ENCODE data around the gene PTCSC3. TPM values are rescaled to one million over a fixed set of nuclear protein-coding genes. Genes with fewer than 3 reads are reported as not detected.

Gene PTCSC3
- total RNA-seq, 2 experiments from 2014 or later = not detected

DNA sequence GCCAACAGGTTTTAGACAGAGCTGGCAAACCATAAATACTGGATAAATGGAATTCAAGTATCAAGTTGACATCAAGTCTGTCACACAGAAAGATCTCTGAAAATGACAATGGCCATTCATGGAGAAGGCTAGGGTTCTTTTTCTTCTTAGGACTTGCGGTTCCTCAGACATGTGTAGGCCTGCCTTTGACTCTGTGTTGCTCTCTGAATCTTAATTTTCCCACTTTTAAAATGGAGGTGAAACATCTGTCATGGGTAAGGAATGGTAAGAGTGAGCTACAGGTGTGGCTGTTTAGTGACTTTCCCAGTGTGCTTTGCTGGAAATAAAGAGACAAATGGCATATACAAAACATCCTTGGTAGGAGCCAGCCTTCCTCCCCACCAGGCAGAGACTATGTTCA, 79.2 kb downstream of the PTCSC3 start:
- peaks cover 12% of the 10 kb centered on the region for H3K27me3 Mint-ChIP-seq (ENCODE audit: low read depth)
- CTCF ChIA-PET = no interaction called here
- intact Hi-C loops (cut with micrococcal nuclease) = no loop called here

DNA sequence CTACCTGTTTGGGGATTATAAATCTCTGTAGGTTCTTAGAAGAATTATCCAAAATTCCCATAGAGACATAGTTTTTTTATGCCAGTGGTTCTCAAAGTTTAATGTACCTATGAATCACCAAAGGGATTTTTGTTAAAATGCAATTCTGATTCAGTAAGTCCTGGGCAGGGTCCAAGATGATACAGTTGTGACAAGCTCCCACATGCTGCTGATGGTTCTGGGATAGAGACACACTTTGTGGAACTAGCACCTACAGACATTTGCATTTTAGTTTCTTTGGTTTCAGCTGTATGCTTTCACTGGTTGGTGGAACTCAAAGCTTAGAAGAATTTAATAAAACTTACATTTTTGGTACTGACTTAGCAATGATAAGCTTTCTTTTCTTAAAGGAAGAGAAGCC, 80.4 kb downstream of the PTCSC3 start:
- H3K36me3 Mint-ChIP-seq (ENCODE audit: low read depth) = no peaks in the 10 kb centered on the region
- DNase-seq = no peak
- H3K27ac Mint-ChIP-seq = no peak overlapping the region
- no peaks in the 10 kb centered on the region for H3K4me1 Mint-ChIP-seq (ENCODE audit: low read depth)
- CTCF ChIA-PET = no interaction called here
- no peak overlapping the region for H3K4me3 Mint-ChIP-seq
- H3K27me3 Mint-ChIP-seq (ENCODE audit: low read depth) = peaks cover 13% of the 10 kb centered on the region
- intact Hi-C loops (cut with micrococcal nuclease) = no loop called here
- H3K9me3 Mint-ChIP-seq = no peaks in the 10 kb centered on the region

More for the DNA sequence above, 79.2 kb downstream of the PTCSC3 start:
- Mint-ChIP-seq H3K36me3 (ENCODE audit: low read depth) (no peaks in the 10 kb centered on the region), H3K9me3 (no peaks in the 10 kb centered on the region), H3K4me3 (no peak overlapping the region), H3K4me1 (ENCODE audit: low read depth) (no peaks in the 10 kb centered on the region), H3K27ac (no peak overlapping the region)
- DNase-seq = no peak

DNA sequence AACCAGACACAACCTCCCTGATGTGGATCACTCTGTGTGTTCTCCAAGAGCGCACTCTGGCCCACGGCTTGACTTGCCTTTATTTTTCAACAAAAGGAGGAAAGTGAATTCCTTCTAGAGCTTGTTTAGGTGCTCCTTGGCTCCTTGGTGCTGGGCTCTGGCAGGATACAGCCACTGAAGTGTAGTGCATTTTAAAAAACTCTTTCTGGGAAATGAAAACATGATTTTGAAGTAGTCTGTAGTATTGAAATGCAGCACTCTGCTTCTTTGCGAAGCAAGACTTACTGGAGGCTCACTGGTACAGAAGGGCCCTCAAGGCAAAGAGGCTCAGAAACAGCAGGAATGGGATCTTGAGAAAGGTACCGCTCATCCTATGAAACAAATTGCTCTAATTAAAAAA, 81.6 kb downstream of the PTCSC3 start:
- Mint-ChIP-seq H3K27ac (no peak overlapping the region), H3K36me3 (ENCODE audit: low read depth) (no peaks in the 10 kb centered on the region), H3K27me3 (ENCODE audit: low read depth) (peaks cover 12% of the 10 kb centered on the region), H3K9me3 (no peaks in the 10 kb centered on the region), H3K4me3 (no peak overlapping the region), H3K4me1 (ENCODE audit: low read depth) (no peaks in the 10 kb centered on the region)
- no peak for DNase-seq
- intact Hi-C loops (cut with micrococcal nuclease) = no loop called here
- CTCF ChIA-PET = no interaction called here

DNA sequence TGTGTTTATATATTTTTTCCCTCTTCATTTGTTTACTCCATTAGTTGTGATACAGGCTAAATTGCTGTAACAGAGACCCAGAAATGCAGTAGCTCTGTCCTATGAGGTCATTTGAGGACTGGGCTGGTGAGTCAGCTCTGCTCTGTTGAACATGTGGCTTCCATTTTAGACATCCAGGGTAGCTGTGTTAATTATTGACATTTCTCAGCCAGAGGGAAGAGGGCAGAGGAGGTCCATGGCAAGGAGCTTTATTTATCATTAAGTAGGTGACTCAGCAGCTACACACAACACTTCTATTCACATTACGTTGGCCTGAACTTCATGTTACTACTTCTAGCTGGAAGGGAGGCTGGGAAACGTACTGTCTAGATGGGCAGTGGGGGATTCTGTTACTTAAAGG, 85.4 kb downstream of the PTCSC3 start:
- CTCF ChIA-PET = interaction anchor here (0.8 to 1.0 kb wide), 2 partner anchors 23 to 282 kb away, joined by 3 to 4 read pairs; no protein-coding TSS in a partner anchor
- no peak for DNase-seq
- no peak overlapping the region for H3K4me3 Mint-ChIP-seq
- intact Hi-C loops (cut with micrococcal nuclease) = no loop called here
- no peak overlapping the region for H3K27ac Mint-ChIP-seq
- peaks cover 8% of the 10 kb centered on the region for H3K27me3 Mint-ChIP-seq (ENCODE audit: low read depth)
- no peaks in the 10 kb centered on the region for H3K4me1 Mint-ChIP-seq (ENCODE audit: low read depth)
- H3K36me3 Mint-ChIP-seq (ENCODE audit: low read depth) = no peaks in the 10 kb centered on the region
- H3K9me3 Mint-ChIP-seq = no peaks in the 10 kb centered on the region

DNA sequence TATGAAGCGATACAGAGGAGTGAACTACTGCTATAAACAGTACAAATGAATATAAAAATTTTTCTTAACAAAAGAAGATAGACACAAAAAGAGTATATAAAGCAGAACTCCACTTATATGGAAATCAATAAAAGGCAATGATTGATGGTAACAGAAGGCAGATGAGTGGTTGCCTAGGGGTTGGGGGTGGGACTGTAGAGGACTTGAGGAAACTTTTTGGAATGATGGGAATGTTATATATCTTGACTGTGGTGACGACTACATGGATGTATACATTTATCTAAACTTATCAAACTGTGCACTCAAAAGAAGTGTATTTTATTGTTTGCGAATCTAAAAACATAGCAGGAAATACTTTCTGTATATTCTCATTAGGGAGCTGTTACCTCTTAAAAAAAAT, 89.1 kb downstream of the PTCSC3 start:
- DNase-seq = no peak
- no peaks in the 10 kb centered on the region for H3K36me3 Mint-ChIP-seq (ENCODE audit: low read depth)
- peaks cover 11% of the 10 kb centered on the region for H3K27me3 Mint-ChIP-seq (ENCODE audit: low read depth)
- intact Hi-C loops (cut with micrococcal nuclease) = no loop called here
- CTCF ChIA-PET = no interaction called here
- no peak overlapping the region for H3K27ac Mint-ChIP-seq
- no peak overlapping the region for H3K4me3 Mint-ChIP-seq
- H3K4me1 Mint-ChIP-seq (ENCODE audit: low read depth) = no peaks in the 10 kb centered on the region
- no peaks in the 10 kb centered on the region for H3K9me3 Mint-ChIP-seq

DNA sequence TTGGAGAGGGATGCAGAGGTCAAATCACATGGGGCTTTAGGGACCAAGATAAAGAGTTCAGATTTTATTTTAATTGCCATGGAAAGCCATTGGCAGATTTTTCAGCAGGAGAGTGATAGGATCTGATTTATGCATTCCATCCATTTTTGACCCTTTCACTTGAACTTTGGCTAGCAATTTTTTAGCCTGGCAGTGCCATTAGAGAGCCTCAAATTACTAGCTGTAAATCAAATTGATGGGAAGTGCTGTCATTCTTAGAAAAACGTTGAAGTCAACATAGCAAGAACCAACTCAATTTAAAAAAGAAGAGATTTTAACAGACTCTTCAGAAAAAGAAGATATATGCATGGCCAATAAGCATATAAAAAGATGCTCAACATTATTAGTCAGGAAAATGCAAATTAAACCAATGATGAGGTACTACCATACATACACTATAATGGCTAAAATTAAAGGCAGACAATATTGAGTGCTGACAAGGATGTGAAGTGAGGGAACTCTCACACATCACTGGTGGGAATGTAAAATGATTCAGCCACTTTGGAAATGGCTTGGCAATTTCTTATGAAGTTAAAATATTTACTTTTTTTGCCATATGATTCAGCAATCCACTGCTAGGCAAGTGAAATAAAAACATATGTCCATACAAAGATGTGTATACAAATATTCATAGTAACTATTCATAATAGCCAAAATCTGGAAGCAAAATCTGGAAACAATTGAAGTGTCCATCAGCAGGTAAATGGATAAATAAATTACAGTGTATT, 89.7 kb downstream of the PTCSC3 start:
- CTCF ChIA-PET = no interaction called here
- Mint-ChIP-seq H3K9me3 (no peaks in the 10 kb centered on the region), H3K27ac (no peak overlapping the region), H3K27me3 (ENCODE audit: low read depth) (peaks cover 11% of the 10 kb centered on the region), H3K4me3 (no peak overlapping the region), H3K4me1 (ENCODE audit: low read depth) (no peaks in the 10 kb centered on the region), H3K36me3 (ENCODE audit: low read depth) (no peaks in the 10 kb centered on the region)
- intact Hi-C loops (cut with micrococcal nuclease) = no loop called here
- DNase-seq = no peak

DNA sequence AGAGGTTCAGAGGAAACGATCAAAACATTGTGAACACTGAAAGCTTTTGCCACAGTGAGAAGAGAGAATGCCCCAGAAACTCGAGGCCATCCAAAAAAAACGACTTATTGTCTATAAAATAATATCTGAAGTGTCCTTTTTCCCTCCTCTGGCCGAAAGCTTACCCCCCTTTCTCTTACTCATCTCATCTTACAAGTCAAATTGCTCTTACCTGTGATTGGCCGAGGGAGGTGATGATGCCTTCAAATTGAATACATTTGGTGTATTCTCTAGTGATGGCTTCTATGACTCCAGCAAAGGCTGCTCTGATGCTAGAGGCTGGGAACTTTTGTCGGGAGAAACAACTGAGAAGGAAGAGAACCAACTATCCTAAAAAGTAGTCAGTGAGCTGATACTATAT, 90.7 kb downstream of the PTCSC3 start:
- H3K4me3 Mint-ChIP-seq = no peak overlapping the region
- intact Hi-C loops (cut with micrococcal nuclease) = no loop called here
- H3K27ac Mint-ChIP-seq = no peak overlapping the region
- H3K27me3 Mint-ChIP-seq (ENCODE audit: low read depth) = peaks cover 9% of the 10 kb centered on the region
- no peaks in the 10 kb centered on the region for H3K9me3 Mint-ChIP-seq
- CTCF ChIA-PET = interaction anchor here (1.1 kb wide), 1 partner anchor 11 kb away, joined by 3 read pairs; no protein-coding TSS in a partner anchor
- no peaks in the 10 kb centered on the region for H3K36me3 Mint-ChIP-seq (ENCODE audit: low read depth)
- no peak for DNase-seq
- no peaks in the 10 kb centered on the region for H3K4me1 Mint-ChIP-seq (ENCODE audit: low read depth)

Other genes starting within 250 kb of the PTCSC3 start
- 10 to 100 TPM; 29.9 to 30.8 TPM for gene MBIP, start 143.9 kb upstream of the PTCSC3 start, total RNA-seq

Data from activated naive CD4-positive, alpha-beta T cell treated with anti-CD3 and anti-CD28 coated beads for 36 hours (primary cell).